ENCODE data around the gene CD53. TPM values are rescaled to one million over a fixed set of nuclear protein-coding genes. Genes with fewer than 3 reads are reported as not detected.

CD53 gene
- not detected in 2 replicates for total RNA-seq

GRCh38 chr1:110872745-110873720 is at the start of gene CD53:
TSS of gene CD53 (plus strand) at chr1:110873148. CDS start at chr1:110891409, 18,261 bp downstream.

Other genes with a start within 250 kb of the CD53 start
- not detected in 2 replicates for gene KCNA3, start 198.2 kb upstream of the CD53 start, total RNA-seq
- gene LRIF1, start 90.8 kb downstream of the CD53 start, total RNA-seq, result 15.0 and 17.8 TPM in 2 replicates